Measurements from ENCODE around the gene ZNF184. TPM values are rescaled to one million over a fixed set of nuclear protein-coding genes. Genes with fewer than 3 reads are reported as not detected.

Gene ZNF184
- total and polyA plus RNA-seq, 2 of the 4 experiments (the other 2 are of a cell fraction), result 2.8 to 8.1 TPM

- TF ChIP-seq RFX5 (IDR thresholded peaks at IDR 0.05; ENCODE audit: low read depth, low read length), result no peak
- TF ChIP-seq CHD1 (IDR thresholded peaks at IDR 0.05; ENCODE audit: low read depth, low read length), result no peak
These were observed 45.3 kb upstream of the ZNF184 start (continued) for GRCh38 chr6:27517928-27518787.

- ATAC-seq (ENCODE audit: low read depth), result no peak
- no peaks in the 10 kb centered on the region for H4K20me1 ChIP-seq (ENCODE audit: insufficient read depth, low read length)
- no peak for TF ChIP-seq CHD1 (IDR thresholded peaks at IDR 0.05; ENCODE audit: low read depth, low read length)
- no peak for TF ChIP-seq MAFK (IDR thresholded peaks at IDR 0.05; ENCODE audit: low read depth, low read length)
- no peak for TF ChIP-seq SMC3 (IDR thresholded peaks at IDR 0.05; ENCODE audit: low read depth, low read length)
- TF ChIP-seq BHLHE40 (IDR thresholded peaks at IDR 0.05; ENCODE audit: low read depth, low read length), result no peak
- no peak for TF ChIP-seq RFX5 (IDR thresholded peaks at IDR 0.05; ENCODE audit: low read depth, low read length)
- no peak for TF ChIP-seq ELK1 (IDR thresholded peaks at IDR 0.05; ENCODE audit: borderline replicate concordance, low read depth, low read length)
- no peak for TF ChIP-seq MAZ (IDR thresholded peaks at IDR 0.05; ENCODE audit: borderline replicate concordance, low read depth, low read length)
- no peak for TF ChIP-seq RAD21 (IDR thresholded peaks at IDR 0.05; ENCODE audit: low read length)
- TF ChIP-seq MXI1 (IDR thresholded peaks at IDR 0.05; ENCODE audit: borderline replicate concordance, low read depth, low read length), result no peak
- no peak for TF ChIP-seq USF2 (IDR thresholded peaks at IDR 0.05; ENCODE audit: low read depth, low read length)
- TF ChIP-seq CEBPB (IDR thresholded peaks at IDR 0.05; ENCODE audit: low read depth, low read length), result no peak
- no peak for TF ChIP-seq RCOR1 (IDR thresholded peaks at IDR 0.05; ENCODE audit: insufficient replicate concordance, low read length)
- no peak for TF ChIP-seq FOS (IDR thresholded peaks at IDR 0.05; ENCODE audit: low read depth, low read length)
These were observed 44.3 kb upstream of the ZNF184 start for GRCh38 chr6:27517238-27517637.

More at GRCh38 chr6:27517238-27517637, 44.3 kb upstream of the ZNF184 start:
- Histone ChIP-seq H3K18ac (ENCODE audit: low read depth, low read length) (no peak overlapping the region), H3K9ac (ENCODE audit: low read depth, low read length) (no peak overlapping the region), H4K8ac (ENCODE audit: low read depth in 2 of 2, low read length in 2 of 2) (no peak overlapping the region), H2BK120ac (ENCODE audit: low read depth, low read length) (no peak overlapping the region), H2BK20ac (ENCODE audit: low read depth, low read length) (no peak overlapping the region), H3K27me3 (ENCODE audit: control insufficient read depth, insufficient read depth, low read length) (peaks cover 8% of the 10 kb centered on the region), H3K4me1 (ENCODE audit: control insufficient read depth, insufficient read depth, low read length) (peaks cover 2% of the 10 kb centered on the region; the same call in 1 of the 2 replicates), H3K56ac (ENCODE audit: extremely low read depth, insufficient read depth, low read length) (no peak overlapping the region), H3K23ac (ENCODE audit: low read depth, low read length) (no peak overlapping the region), H2AFZ (replicated peaks; ENCODE audit: low read length, poor library complexity) (no peak overlapping the region), H3K36me3 (ENCODE audit: control insufficient read depth, insufficient read depth, low read length) (no peaks in the 10 kb centered on the region), H3K4me2 (ENCODE audit: low read depth, low read length) (no peak overlapping the region), H4K5ac (ENCODE audit: low read depth, low read length) (no peak overlapping the region), H2AK5ac (ENCODE audit: low read depth, low read length) (no peak overlapping the region), H2BK5ac (ENCODE audit: low read depth, low read length, poor library complexity, severe bottlenecking) (no peak overlapping the region), H3K27ac (ENCODE audit: insufficient read depth, low read length) (no peak overlapping the region), H3K14ac (replicated peaks; ENCODE audit: low read depth, low read length) (no peak overlapping the region), H4K91ac (ENCODE audit: insufficient read depth, low read depth, low read length) (no peak overlapping the region), H3K79me1 (ENCODE audit: low read depth in 1 of 2, low read length in 2 of 2) (no peaks in the 10 kb centered on the region), H3K4me3 (ENCODE audit: insufficient read depth, low read depth, low read length) (no peak overlapping the region), H3K9me1 (ENCODE audit: insufficient read depth, low read length) (no peaks in the 10 kb centered on the region), H2AK9ac (replicated peaks; ENCODE audit: low read depth, low read length, poor library complexity) (no peak overlapping the region), H2BK15ac (ENCODE audit: low read depth, low read length) (no peak overlapping the region), H3K4ac (ENCODE audit: low read depth, low read length) (no peak overlapping the region), H3K9me3 (ENCODE audit: control insufficient read depth, insufficient read depth, low read length) (no peaks in the 10 kb centered on the region)
- CTCF ChIA-PET, result no interaction called here
- BruUV-seq (replicated peaks), result no TSS peak
- WGBS, 2 experiments (ENCODE audit: extremely low coverage in 2 of 2, insufficient read length in 1 of 2), result no CpG with 5 or more reads among the region's 5 CpGs
- in situ Hi-C loops (cut with MboI; ENCODE audit: low sequenced_read_pairs) (loop anchor here (5.0 kb wide), 1 partner anchor 235 kb away; no protein-coding TSS in a partner anchor), intact Hi-C loops (cut with micrococcal nuclease) (loop anchor here (5.0 kb wide), 1 partner anchor 280 kb away; no protein-coding TSS in a partner anchor), dilution Hi-C loops (cut with HindIII; ENCODE audit: low sequenced_read_pairs, unreplicated experiment) (no loop called here)
- no peak for DNase-seq
- POLR2A ChIA-PET (ENCODE audit: unreplicated experiment), result no interaction called here

All from IMR-90 (cell line).